ENCODE data around the gene CAPZA2.

CAPZA2 gene

GRCh38 chr7:116963234-116963633 lies 100.8 kb downstream of the CAPZA2 start:
- TF ChIP-seq, protein P1, sequence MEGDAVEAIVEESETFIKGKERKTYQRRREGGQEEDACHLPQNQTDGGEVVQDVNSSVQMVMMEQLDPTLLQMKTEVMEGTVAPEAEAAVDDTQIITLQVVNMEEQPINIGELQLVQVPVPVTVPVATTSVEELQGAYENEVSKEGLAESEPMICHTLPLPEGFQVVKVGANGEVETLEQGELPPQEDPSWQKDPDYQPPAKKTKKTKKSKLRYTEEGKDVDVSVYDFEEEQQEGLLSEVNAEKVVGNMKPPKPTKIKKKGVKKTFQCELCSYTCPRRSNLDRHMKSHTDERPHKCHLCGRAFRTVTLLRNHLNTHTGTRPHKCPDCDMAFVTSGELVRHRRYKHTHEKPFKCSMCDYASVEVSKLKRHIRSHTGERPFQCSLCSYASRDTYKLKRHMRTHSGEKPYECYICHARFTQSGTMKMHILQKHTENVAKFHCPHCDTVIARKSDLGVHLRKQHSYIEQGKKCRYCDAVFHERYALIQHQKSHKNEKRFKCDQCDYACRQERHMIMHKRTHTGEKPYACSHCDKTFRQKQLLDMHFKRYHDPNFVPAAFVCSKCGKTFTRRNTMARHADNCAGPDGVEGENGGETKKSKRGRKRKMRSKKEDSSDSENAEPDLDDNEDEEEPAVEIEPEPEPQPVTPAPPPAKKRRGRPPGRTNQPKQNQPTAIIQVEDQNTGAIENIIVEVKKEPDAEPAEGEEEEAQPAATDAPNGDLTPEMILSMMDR (IDR thresholded peaks at IDR 0.05; ENCODE audit: insufficient read depth, missing control alignments) = no peak
- DNase-seq (ENCODE audit: insufficient read length, low spot score) (no peak), FAIRE-seq (no peak)

DNA sequence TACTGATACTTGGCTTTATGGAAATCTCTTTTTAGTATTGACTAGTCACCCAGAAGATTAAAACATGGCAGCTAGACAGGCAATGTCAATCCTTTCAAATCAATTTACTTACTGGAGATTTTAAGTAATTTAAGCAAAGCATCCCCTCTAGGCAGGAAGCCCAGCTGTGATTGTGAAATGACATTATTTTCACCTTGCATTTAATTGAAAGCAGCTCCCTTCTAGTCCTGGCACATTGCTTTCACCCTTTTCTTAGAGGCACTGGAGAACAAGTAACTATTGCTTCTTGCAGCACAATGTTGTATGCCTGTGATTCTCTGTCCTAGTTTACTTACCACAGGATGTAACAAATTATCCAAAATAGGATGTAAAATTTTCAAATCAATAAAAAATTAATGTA lies 104.2 kb downstream of the CAPZA2 start:
- DNase-seq (ENCODE audit: insufficient read length, low spot score) = no peak
- no peak for FAIRE-seq

GRCh38 chr7:116967254-116967922 lies 105.0 kb downstream of the CAPZA2 start:
- TF ChIP-seq, protein P1 (IDR thresholded peaks at IDR 0.05; ENCODE audit: insufficient read depth, missing control alignments) = no peak
- DNase-seq (ENCODE audit: insufficient read length, low spot score) (no peak), FAIRE-seq (no peak)

More for the DNA sequence above, 104.2 kb downstream of the CAPZA2 start:
- TF ChIP-seq, protein P1 (IDR thresholded peaks at IDR 0.05; ENCODE audit: insufficient read depth, missing control alignments) = no peak

GRCh38 chr7:116967983-116968382 lies 105.6 kb downstream of the CAPZA2 start:
- FAIRE-seq (no peak), DNase-seq (ENCODE audit: insufficient read length, low spot score) (no peak)

GRCh38 chr7:116968631-116969030 lies 106.2 kb downstream of the CAPZA2 start:
- DNase-seq (ENCODE audit: insufficient read length, low spot score) = no peak
- no peak for FAIRE-seq

More at GRCh38 chr7:116967983-116968382, 105.6 kb downstream of the CAPZA2 start:
- TF ChIP-seq, protein P1 (IDR thresholded peaks at IDR 0.05; ENCODE audit: insufficient read depth, missing control alignments) = no peak

GRCh38 chr7:116969371-116969902 lies 107.0 kb downstream of the CAPZA2 start:
- DNase-seq (ENCODE audit: insufficient read length, low spot score) = no peak
- no peak for FAIRE-seq
- TF ChIP-seq, protein P1 (IDR thresholded peaks at IDR 0.05; ENCODE audit: insufficient read depth, missing control alignments) = no peak

More at GRCh38 chr7:116968631-116969030, 106.2 kb downstream of the CAPZA2 start:
- TF ChIP-seq, protein P1 (IDR thresholded peaks at IDR 0.05; ENCODE audit: insufficient read depth, missing control alignments) = no peak

All from D721Med (cell line).